B cell (primary cell): ENCODE measurements around the gene NTN1. TPM values are rescaled to one million over a fixed set of nuclear protein-coding genes. Genes with fewer than 3 reads are reported as not detected.

Experiments
- ATAC-seq: fragments of 200-7000 bp; cut with Tn5 transposase; one replicate; pipeline ENCODE4 v1.10.0; 2021; ENCODE audit warnings: low read depth, mild to moderate bottlenecking, moderate number of reproducible peaks, moderate library complexity
- CTCF ChIA-PET: fragments of 350-600 bp; sonication (Branson Sonifier 250); formaldehyde crosslinking; loops from one replicate; lab custom pipeline; 2021; ENCODE audit warnings: antibody characterized with exemption, inconsistent platforms; lab: Charles Lee
- POLR2A ChIA-PET: fragments of 350-600 bp; sonication (Branson Sonifier 250); formaldehyde crosslinking; loops from one replicate; lab custom pipeline; 2021; ENCODE audit warnings: antibody characterized with exemption; lab: Charles Lee
- DNase-seq: peaks from one replicate; pipeline ENCODE4 v3.0.0; 2013
- H2AFZ ChIP-seq: 2 replicates; pipeline ENCODE4 v1.6.1; 2012; ENCODE audit warnings: mild to moderate bottlenecking, low read depth, low read length; ENCODE audit not compliant: insufficient read depth, poor library complexity, severe bottlenecking
- H3K27ac ChIP-seq, 2 donors: 1 replicate in 1 of 2; 2 replicates in 1 of 2; pipeline ENCODE4 v1.5.1; 2012 to 2013; ENCODE audit warnings: low read length in 2 of 2, mild to moderate bottlenecking in 2 of 2, moderate library complexity in 1 of 2
- H3K27me3 ChIP-seq, 4 experiments: fragments of 200-600 bp in 1 of 4; sonication (generic) in 1 of 4; replicated peaks in 1 of 4; 1 replicate in 2 of 4; 2 replicates in 2 of 4; pipeline versions ENCODE4 v1.6.1 to v1.7.0; 2013 to 2016; ENCODE audit warnings: low read length in 3 of 4, mild to moderate bottlenecking in 2 of 4, mixed read lengths in 1 of 4, moderate library complexity in 1 of 4; ENCODE audit not compliant: insufficient read depth in 4 of 4, control insufficient read depth in 3 of 4; ENCODE audit errors: control extremely low read depth in 1 of 4
- H3K36me3 ChIP-seq, 2 experiments: replicated peaks in 1 of 2; 1 replicate in 1 of 2; 2 replicates in 1 of 2; pipeline versions ENCODE4 v1.6.1 to v1.7.1; 2013; ENCODE audit warnings: low read length in 1 of 2; ENCODE audit not compliant: insufficient read depth in 2 of 2, control insufficient read depth in 1 of 2; ENCODE audit errors: control extremely low read depth in 1 of 2, extremely low read depth in 1 of 2
- H3K4me1 ChIP-seq, 2 donors: fragments of 200-600 bp in 1 of 2; sonication (generic) in 1 of 2; 1 replicate in 1 of 2; 2 replicates in 1 of 2; pipeline versions ENCODE4 v1.5.1 to v1.6.1; 2013 to 2017; ENCODE audit warnings: low read length in 2 of 2; ENCODE audit not compliant: control insufficient read depth in 2 of 2, insufficient read depth in 2 of 2
- H3K4me2 ChIP-seq: replicated peaks from 2 replicates; pipeline ENCODE3; 2012; ENCODE audit warnings: mild to moderate bottlenecking, low read depth, low read length; ENCODE audit not compliant: poor library complexity, severe bottlenecking
- H3K4me3 ChIP-seq, 5 experiments: fragments of 200-600 bp in 1 of 5; sonication (generic) in 1 of 5; 1 replicate in 3 of 5; 2 replicates in 2 of 5; pipeline versions ENCODE4 v1.5.1 to v1.7.0; 2011 to 2016; ENCODE audit warnings: low read length in 4 of 5, mild to moderate bottlenecking in 4 of 5, low read depth in 2 of 5, control low read depth in 1 of 5, moderate library complexity in 1 of 5; ENCODE audit not compliant: insufficient read depth in 1 of 5; ENCODE audit errors: control extremely low read depth in 1 of 5, extremely low read depth in 1 of 5
- H3K79me2 ChIP-seq: fragments of 200-600 bp; sonication (generic); one replicate; pipeline ENCODE4 v1.6.0; 2016; ENCODE audit warnings: low read length; ENCODE audit not compliant: control insufficient read depth, insufficient read depth
- H3K9ac ChIP-seq: fragments of 200-600 bp; sonication (generic); 2 replicates; pipeline ENCODE4 v1.6.1; 2017; ENCODE audit warnings: mild to moderate bottlenecking, low read length, moderate library complexity
- H3K9me3 ChIP-seq, 3 donors: one replicate each; pipeline versions ENCODE4 v1.6.1 to v1.7.1; 2013; ENCODE audit warnings: low read length in 2 of 3; ENCODE audit not compliant: control insufficient read depth in 2 of 3, insufficient read depth in 1 of 3; ENCODE audit errors: control extremely low read depth in 1 of 3
- H4K20me1 ChIP-seq: 2 replicates; pipeline ENCODE4 v1.6.0; 2012; ENCODE audit warnings: mild to moderate bottlenecking, low read length; ENCODE audit not compliant: insufficient read depth, control insufficient read depth, poor library complexity, severe bottlenecking
- H3K27ac Mint-ChIP-seq: one replicate; pipeline ENCODE4 v1.8.0; 2021; ENCODE audit warnings: mixed read lengths
- H3K27me3 Mint-ChIP-seq: one replicate; pipeline ENCODE4 v1.8.0; 2021; ENCODE audit warnings: mixed read lengths
- H3K4me1 Mint-ChIP-seq: one replicate; pipeline ENCODE4 v1.8.0; 2021; ENCODE audit warnings: mixed read lengths
- H3K4me3 Mint-ChIP-seq: one replicate; pipeline ENCODE4 v1.8.0; 2021; ENCODE audit warnings: mixed read lengths
- H3K9me3 Mint-ChIP-seq: one replicate; pipeline ENCODE4 v1.8.0; 2022; ENCODE audit warnings: mixed read lengths; ENCODE audit not compliant: insufficient read depth
- EZH2 ChIP-seq: IDR thresholded peaks from 2 replicates; pipeline ENCODE4 v1.6.1; 2012; ENCODE audit warnings: borderline replicate concordance, low read depth, mild to moderate bottlenecking, moderate library complexity, low read length; ENCODE audit not compliant: insufficient read depth, poor library complexity, severe bottlenecking
- WGBS: methylation state at CpG from one replicate; pipeline ENCODE4 v1.1.5; 2013; ENCODE audit warnings: missing lambda C conversion rate; ENCODE audit not compliant: insufficient coverage; 5-methylcytosine and 5-hydroxymethylcytosine counted together
- intact Hi-C: fragments of 100-400 bp; cut with micrococcal nuclease; formaldehyde crosslinking; loops from one replicate; pipeline ENCODE4 v1.10.0; 2022
- polyA plus RNA-seq: library from polyadenylated mRNA; depleted of rRNA; stranded (reverse); fragments of >200 nt; gene quantifications from 2 replicates; pipeline ENCODE4 v1.2.3, GENCODE V29; 2012
- total RNA-seq, 2 donors: library from RNA; stranded (reverse); fragments of 120-200 nt in 1 of 2; gene quantifications; 1 replicate in 1 of 2; 2 replicates in 1 of 2; pipeline versions ENCODE4 v1.2.3 to v1.2.4, GENCODE V29; 2013 to 2022
- TF ChIP-seq, protein P1 (sequence below): fragments of 200-600 bp; IDR thresholded peaks from one replicate; pipeline ENCODE4 v1.8.0; 2022; ENCODE audit warnings: antibody characterized with exemption, mild to moderate bottlenecking

Gene NTN1
- total and polyA plus RNA-seq, 2 donors (not counting 1 experiment from before 2014, with no cell fraction given): 0.10 to 0.25 TPM

DNA sequence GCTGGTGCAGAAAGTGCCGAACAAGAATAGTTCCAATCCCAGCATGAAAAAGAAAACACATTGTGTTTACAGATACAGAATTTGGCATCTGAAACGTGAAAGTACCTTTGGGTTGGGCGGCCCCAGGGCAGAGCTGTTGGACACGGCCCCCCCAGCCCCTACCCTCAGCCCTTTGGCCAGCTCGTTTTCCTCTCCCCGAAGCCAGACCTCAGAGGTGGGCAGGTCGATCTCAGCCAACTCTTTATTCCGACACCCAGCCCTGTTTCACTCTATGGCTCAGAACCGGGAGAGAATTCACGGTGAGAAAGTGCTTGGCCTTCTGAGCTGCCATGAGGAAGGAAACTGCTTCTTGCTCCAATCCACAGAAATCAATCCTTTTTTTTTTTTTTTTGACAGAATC is 11.3 kb downstream of the NTN1 start:
- H3K4me3 ChIP-seq: no peak overlapping the region
- no peak overlapping the region for H3K27ac ChIP-seq
- H3K9me3 ChIP-seq: no peaks in the 10 kb centered on the region
- H3K4me2 ChIP-seq: no peak overlapping the region
- H2AFZ ChIP-seq: no peak overlapping the region
- no peaks in the 10 kb centered on the region for H3K4me1 ChIP-seq
- ChIA-PET CTCF (no interaction called here), POLR2A (interaction anchor here (0.7 kb wide), 1 partner anchor 645 kb away, joined by 4 read pairs; no protein-coding TSS in a partner anchor)
- no peak overlapping the region for H3K4me3 Mint-ChIP-seq
- peaks cover 0 to 4% (median 2%) of the 10 kb centered on the region in 4 experiments for H3K27me3 ChIP-seq
- no peaks in the 10 kb centered on the region for H3K9me3 Mint-ChIP-seq
- WGBS: 88% methylated on average over 10 of the region's 10 CpGs
- H3K79me2 ChIP-seq: no peaks in the 10 kb centered on the region
- no peak for TF ChIP-seq EZH2
- no peaks in the 10 kb centered on the region for H4K20me1 ChIP-seq
- H3K27ac Mint-ChIP-seq: no peak overlapping the region
- H3K9ac ChIP-seq: no peak overlapping the region
- no peaks in the 10 kb centered on the region for H3K36me3 ChIP-seq
- ATAC-seq (no peak), DNase-seq (no peak)
- intact Hi-C loops: no loop called here
- peaks cover 43% of the 10 kb centered on the region for H3K27me3 Mint-ChIP-seq
- no peaks in the 10 kb centered on the region for H3K4me1 Mint-ChIP-seq

DNA sequence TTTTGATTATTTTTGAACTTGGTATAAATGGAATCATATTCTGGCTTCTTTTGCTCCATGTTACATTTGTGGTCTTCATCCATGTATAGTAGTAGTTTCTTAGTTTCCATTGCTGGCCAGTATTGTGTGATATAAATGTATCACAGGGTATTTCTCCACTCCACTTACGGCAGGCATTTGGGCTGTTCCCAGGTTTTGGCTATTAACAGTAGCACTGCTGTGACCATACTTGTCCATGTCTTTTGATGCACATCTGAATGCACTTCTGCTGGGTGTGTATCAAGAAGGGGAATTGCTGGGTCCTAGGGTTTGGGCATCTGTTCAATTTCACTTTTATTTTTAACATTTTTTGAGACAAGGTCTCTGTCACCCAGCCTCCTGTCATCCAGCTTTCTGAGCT is 13.9 kb downstream of the NTN1 start:
- peaks cover 4% of the 10 kb centered on the region for H3K9me3 Mint-ChIP-seq
- WGBS: 100% methylated on average over 1 of the region's 1 CpG
- H3K27ac Mint-ChIP-seq: no peak overlapping the region

More for the DNA sequence above, 13.9 kb downstream of the NTN1 start:
- Histone ChIP-seq H3K9me3 (no peaks in the 10 kb centered on the region), H3K36me3 (no peaks in the 10 kb centered on the region), H2AFZ (no peak overlapping the region), H3K4me3 (no peak overlapping the region), H3K79me2 (no peaks in the 10 kb centered on the region), H3K4me2 (no peak overlapping the region), H3K27me3 (no peaks in the 10 kb centered on the region), H4K20me1 (no peaks in the 10 kb centered on the region), H3K27ac (no peak overlapping the region), H3K9ac (no peak overlapping the region), H3K4me1 (no peaks in the 10 kb centered on the region)
- ATAC-seq (no peak), DNase-seq (no peak)
- TF ChIP-seq, protein P1, sequence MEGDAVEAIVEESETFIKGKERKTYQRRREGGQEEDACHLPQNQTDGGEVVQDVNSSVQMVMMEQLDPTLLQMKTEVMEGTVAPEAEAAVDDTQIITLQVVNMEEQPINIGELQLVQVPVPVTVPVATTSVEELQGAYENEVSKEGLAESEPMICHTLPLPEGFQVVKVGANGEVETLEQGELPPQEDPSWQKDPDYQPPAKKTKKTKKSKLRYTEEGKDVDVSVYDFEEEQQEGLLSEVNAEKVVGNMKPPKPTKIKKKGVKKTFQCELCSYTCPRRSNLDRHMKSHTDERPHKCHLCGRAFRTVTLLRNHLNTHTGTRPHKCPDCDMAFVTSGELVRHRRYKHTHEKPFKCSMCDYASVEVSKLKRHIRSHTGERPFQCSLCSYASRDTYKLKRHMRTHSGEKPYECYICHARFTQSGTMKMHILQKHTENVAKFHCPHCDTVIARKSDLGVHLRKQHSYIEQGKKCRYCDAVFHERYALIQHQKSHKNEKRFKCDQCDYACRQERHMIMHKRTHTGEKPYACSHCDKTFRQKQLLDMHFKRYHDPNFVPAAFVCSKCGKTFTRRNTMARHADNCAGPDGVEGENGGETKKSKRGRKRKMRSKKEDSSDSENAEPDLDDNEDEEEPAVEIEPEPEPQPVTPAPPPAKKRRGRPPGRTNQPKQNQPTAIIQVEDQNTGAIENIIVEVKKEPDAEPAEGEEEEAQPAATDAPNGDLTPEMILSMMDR: no peak
- no peak for TF ChIP-seq EZH2
- Mint-ChIP-seq H3K4me3 (no peak overlapping the region), H3K27me3 (peaks cover 43% of the 10 kb centered on the region), H3K4me1 (no peaks in the 10 kb centered on the region)
- ChIA-PET POLR2A (no interaction called here), CTCF (no interaction called here)
- intact Hi-C loops: no loop called here
